ENCODE results near the gene FGD5.

Gene FGD5

GRCh38 chr3:14801668-14802380, 16.9 kb upstream of the FGD5 start:
- TF ChIP-seq CTCF (IDR thresholded peaks at IDR 0.05; ENCODE audit: low read depth, low read length, missing control alignments), result no peak
- DNase-seq (ENCODE audit: low read depth), result no peak
- H3K4me3 ChIP-seq (ENCODE audit: low read depth, low read length), result no peak overlapping the region

- no peak for TF ChIP-seq CTCF (IDR thresholded peaks at IDR 0.05; ENCODE audit: low read depth, low read length, missing control alignments)
- no peak for DNase-seq (ENCODE audit: low read depth)
- H3K4me3 ChIP-seq (ENCODE audit: low read depth, low read length), result no peak overlapping the region
These were observed 16.4 kb upstream of the FGD5 start for GRCh38 chr3:14802381-14802731.

DNA sequence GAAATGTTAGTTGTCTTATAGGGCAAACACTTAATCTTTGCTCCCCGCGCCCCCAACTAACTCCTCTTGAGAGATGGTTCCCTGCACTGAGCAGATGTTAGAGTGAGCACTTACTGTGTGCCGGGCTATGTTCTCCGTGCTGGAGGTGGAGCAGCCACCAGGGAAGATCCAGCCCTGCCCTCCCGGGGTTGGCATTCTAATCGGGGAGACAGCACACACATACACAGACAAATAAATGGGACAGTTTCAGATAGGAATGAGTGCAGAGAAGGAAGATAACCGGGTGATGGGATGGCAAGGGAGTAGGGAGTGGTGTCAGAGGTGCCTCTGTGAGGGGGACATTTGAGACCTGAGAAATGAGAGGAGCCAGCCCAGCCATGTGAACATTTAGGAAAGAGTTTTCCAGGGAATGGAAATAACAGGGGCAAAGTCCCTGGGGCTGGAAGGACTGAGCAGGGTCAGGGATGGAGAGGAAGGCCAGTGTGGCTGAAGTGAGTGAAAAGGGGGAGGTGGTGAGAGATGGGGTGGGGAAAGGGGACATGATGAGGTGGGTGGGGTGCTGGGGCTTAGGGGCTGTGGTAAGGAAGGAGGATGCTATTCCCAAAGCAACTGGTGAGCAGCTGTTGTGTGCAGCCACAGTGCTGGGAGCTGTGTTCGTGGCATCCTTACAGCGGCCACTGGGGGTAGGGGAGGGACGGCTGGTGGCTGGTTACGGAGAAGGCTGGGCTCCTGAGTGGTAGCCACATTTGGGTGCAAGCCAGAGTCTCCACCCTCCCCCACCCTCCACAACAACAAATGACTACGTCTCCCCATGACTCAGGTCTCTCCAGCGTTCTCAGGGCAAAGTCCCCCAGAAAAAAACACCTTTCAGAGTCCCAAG, 15.4 kb upstream of the FGD5 start:
- no peak for DNase-seq (ENCODE audit: low read depth)
- no peak overlapping the region for H3K4me3 ChIP-seq (ENCODE audit: low read depth, low read length)
- no peak for TF ChIP-seq CTCF (IDR thresholded peaks at IDR 0.05; ENCODE audit: low read depth, low read length, missing control alignments)

GRCh38 chr3:14803981-14804834, 14.6 kb upstream of the FGD5 start:
- no peak for DNase-seq (ENCODE audit: low read depth)
- no peak for TF ChIP-seq CTCF (IDR thresholded peaks at IDR 0.05; ENCODE audit: low read depth, low read length, missing control alignments)
- H3K4me3 ChIP-seq (ENCODE audit: low read depth, low read length), result no peak overlapping the region

GRCh38 chr3:14804835-14805780, 13.7 kb upstream of the FGD5 start:
- TF ChIP-seq CTCF (IDR thresholded peaks at IDR 0.05; ENCODE audit: low read depth, low read length, missing control alignments), result no peak
- no peak for DNase-seq (ENCODE audit: low read depth)
- H3K4me3 ChIP-seq (ENCODE audit: low read depth, low read length), result no peak overlapping the region

DNA sequence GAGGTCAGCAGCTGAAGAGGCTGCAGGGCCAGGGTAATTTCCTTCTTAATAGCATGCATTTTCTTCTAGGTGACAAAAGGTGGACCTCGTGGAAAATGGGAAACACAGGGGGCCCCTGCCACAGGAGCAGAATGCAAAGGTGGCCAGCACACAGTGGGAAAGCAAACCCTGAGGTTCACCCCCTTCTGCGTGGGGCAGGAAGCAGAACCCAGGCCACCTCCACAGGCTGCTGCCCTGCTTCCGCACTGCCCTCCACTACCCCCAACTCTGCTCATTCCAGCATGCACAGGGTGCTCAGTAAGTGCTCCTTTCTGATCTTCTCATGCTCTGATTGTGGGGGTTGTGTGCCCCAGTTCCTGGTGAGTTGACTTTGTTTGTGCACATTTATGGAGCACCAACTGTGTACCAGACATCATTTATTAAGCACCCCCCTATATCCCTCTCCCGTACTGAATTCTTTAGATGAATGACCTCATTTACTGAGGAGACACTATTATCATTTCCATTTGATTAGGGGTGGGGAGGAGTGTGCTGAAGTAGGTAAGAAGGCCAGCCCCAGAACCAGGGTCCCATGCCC, 12.7 kb upstream of the FGD5 start:
- no peak for DNase-seq (ENCODE audit: low read depth)
- TF ChIP-seq CTCF (IDR thresholded peaks at IDR 0.05; ENCODE audit: low read depth, low read length, missing control alignments), result no peak
- H3K4me3 ChIP-seq (ENCODE audit: low read depth, low read length), result no peak overlapping the region
